NCI-H526 treated with DMSO at 0.1 percent for 48 hours (cell line): ENCODE results near the gene PLSCR3.

Experiments used
- DNase-seq: peaks from one replicate; lab custom pipeline; 2025; lab: John Stamatoyannopoulos, UW

The PLSCR3 gene

GRCh38 chr17:7347630-7348477 lies 46.5 kb downstream of the PLSCR3 start:
- DNase-seq, result no peak

- DNase-seq, result no peak
Measured at GRCh38 chr17:7346761-7347614, 47.3 kb downstream of the PLSCR3 start.

GRCh38 chr17:7343250-7343649 lies 51.1 kb downstream of the PLSCR3 start:
- no peak for DNase-seq

- no peak for DNase-seq
Measured at GRCh38 chr17:7341842-7342241, 52.5 kb downstream of the PLSCR3 start.

GRCh38 chr17:7340179-7340578 lies 54.1 kb downstream of the PLSCR3 start:
- DNase-seq, result no peak
